HUES48 (cell line): ENCODE measurements around the gene COX5B.
"Not testable (repeated sequence)": the region's sequence is repeated elsewhere in the genome, so short reads cannot be mapped to it uniquely, and the experiment has no call there.

Experiments used
- H3K27ac ChIP-seq: one replicate; pipeline ENCODE4 v1.7.0; 2013; ENCODE audit warnings: low read depth, low read length, inconsistent platforms
- H3K27me3 ChIP-seq: 2 replicates; pipeline ENCODE4 v1.6.1; 2013; ENCODE audit warnings: mild to moderate bottlenecking, low read length; ENCODE audit not compliant: control insufficient read depth, insufficient read depth
- H3K36me3 ChIP-seq: 2 replicates; pipeline ENCODE4 v1.6.1; 2013; ENCODE audit warnings: low read length; ENCODE audit not compliant: control insufficient read depth, insufficient read depth
- H3K4me1 ChIP-seq: 2 replicates; pipeline ENCODE4 v1.6.1; 2013; ENCODE audit warnings: mild to moderate bottlenecking, low read length; ENCODE audit not compliant: control insufficient read depth, insufficient read depth
- H3K4me3 ChIP-seq: 2 replicates; pipeline ENCODE4 v1.5.1; 2013; ENCODE audit warnings: mild to moderate bottlenecking, low read depth, low read length
- H3K9ac ChIP-seq: 2 replicates; pipeline ENCODE4 v1.6.1; 2013; ENCODE audit warnings: mild to moderate bottlenecking, low read depth, low read length, moderate library complexity
- H3K9me3 ChIP-seq: 2 replicates; pipeline ENCODE4 v1.6.1; 2013; ENCODE audit warnings: low read length; ENCODE audit not compliant: control insufficient read depth, insufficient read depth

The COX5B gene

DNA sequence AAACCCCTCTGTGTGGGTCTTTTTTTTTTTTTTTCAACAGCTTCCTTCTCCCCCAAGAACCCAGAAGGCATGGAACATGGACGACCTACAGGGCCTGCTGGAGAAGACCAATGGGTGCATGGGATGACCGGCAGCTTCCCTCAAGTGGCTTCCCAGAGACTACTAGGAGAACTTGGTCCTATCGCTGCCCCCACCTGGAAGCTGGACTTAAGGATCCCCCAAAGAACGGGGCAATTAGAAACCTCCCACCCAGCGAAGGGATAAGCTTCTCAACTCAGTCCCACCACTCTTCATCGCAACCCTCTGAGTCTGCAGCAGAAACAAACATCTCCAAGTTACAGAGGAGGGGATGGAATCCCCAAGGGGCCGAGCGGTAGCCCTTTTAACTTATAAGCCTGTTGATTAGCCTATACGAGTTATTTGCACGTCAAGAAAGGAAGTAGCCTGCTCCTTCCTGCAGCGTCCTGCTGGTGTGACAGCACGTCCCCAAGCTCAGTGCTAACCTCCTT lies 16.6 kb downstream of the COX5B start:
- H3K27ac ChIP-seq, result peak overlapping the region; percentile 91

DNA sequence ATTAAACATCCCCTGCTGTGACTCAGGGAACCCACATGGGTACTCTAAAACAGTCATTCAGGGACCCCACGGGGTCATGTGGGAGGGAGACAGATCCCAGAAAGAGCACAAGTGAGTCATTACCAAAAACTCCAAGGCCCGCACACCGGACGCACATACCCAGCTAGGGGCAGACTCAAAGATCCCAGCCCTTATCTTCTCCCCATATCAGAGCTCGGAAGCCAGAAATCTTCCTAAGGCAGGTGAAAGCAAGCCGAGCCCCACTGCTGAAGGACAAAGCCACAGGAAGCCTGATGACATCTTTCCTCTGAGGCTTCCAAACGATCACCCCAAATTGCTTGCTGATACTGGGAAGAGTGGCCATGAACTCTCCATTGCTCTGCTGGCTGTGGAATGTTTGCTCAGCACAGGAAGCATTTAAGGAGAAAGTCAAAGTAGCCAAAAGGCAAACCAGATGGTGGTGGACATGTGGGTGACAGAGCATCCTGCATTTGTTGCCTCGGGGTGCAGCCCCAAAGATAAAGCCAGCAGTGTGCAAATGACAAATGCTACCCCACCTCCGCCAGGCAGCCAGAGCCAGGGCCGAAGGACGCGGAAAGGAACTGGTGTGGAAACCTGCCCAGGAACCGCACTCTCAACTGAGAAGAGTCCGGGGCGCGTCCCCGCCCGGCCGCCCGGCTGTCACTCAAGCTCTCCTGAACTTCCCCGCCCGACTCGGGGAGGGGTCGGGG lies 17.2 kb downstream of the COX5B start:
- Histone ChIP-seq H3K36me3 (peaks cover 25% of the 10 kb centered on the region), H3K27ac (peak overlapping the region; percentile 91), H3K27me3 (no peaks in the 10 kb centered on the region), H3K9ac (peak overlapping the region; percentile 63), H3K4me3 (peak overlapping the region; percentile 87), H3K4me1 (peaks cover 17% of the 10 kb centered on the region; the same call in 1 of the 2 replicates), H3K9me3 (no peaks in the 10 kb centered on the region)

More for the DNA sequence above, 16.6 kb downstream of the COX5B start:
- Histone ChIP-seq H3K4me3 (peak overlapping the region; percentile 87), H3K27me3 (no peaks in the 10 kb centered on the region), H3K9me3 (no peaks in the 10 kb centered on the region), H3K36me3 (peaks cover 32% of the 10 kb centered on the region), H3K9ac (peak overlapping the region; percentile 63; the same call in 1 of the 2 replicates), H3K4me1 (peaks cover 17% of the 10 kb centered on the region; the same call in 1 of the 2 replicates)

DNA sequence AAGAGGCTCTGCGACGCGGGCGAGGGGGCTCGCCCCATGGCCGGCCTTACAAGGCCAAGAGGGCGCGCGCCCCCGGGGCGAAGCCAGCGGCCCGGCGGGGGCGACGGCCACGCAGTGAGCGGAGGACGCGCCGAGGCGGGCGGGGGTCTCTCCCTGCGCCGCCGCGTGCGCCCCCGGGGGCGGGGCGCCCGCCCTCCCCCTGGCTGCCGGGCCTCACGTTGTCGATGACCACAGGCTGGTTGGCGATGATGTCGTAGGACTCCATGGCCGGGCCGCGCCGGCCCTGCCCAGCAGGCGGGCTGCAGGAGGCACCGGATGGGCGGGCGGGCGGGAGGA lies 17.7 kb downstream of the COX5B start:
- H3K27me3 ChIP-seq, result no peaks in the 10 kb centered on the region
- no peaks in the 10 kb centered on the region for H3K9me3 ChIP-seq
- H3K4me1 ChIP-seq, result peaks cover 17% of the 10 kb centered on the region; the same call in 1 of the 2 replicates
- H3K9ac ChIP-seq, result peak overlapping the region; percentile 63
- peak overlapping the region; percentile 91 for H3K27ac ChIP-seq
- H3K4me3 ChIP-seq, result peak overlapping the region; percentile 87
- H3K36me3 ChIP-seq, result peaks cover 20% of the 10 kb centered on the region

DNA sequence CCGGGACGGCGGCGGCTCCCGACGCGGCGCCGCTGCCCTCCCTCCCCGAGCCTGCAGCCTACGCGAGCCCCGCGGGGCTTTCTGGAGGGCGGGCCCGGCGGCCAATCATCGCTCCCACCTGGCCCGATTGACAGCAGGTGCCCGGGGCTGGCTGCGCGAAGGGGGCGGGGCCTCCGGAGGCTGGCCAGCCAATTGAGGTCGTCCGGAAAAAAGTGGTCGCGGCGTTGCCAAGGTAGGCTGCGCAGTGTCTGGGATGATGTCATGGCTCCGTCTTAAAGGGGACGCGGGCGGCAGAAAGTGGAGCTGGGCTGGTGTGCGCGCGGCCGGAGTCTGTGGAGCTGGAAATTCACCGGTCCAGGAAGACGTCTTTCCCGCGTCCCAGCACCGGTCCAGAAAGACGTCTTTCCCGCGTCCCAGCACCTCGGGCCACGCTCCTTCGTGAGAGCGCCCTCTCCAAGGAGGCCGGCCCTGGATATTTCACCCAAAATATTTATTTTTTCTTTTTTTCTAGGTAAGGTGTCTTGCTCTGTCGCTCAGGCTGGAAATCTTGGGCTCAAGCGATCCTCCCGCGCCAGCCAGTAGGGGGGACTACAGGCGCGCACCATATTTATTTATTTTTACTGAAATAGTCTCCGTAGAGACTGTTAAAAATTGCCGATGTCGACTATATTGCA lies 18.2 kb downstream of the COX5B start, which contains the start of gene ACTR1B:
Gene ACTR1B, minus strand, starts transcription at position 83 of the 674 bp plus-strand sequence. CDS start 154 bp downstream, outside the sequence.
- Histone ChIP-seq H3K27me3 (no peaks in the 10 kb centered on the region), H3K9ac (peak within 1 kb of the TSS; percentile 97), H3K9me3 (no peaks in the 10 kb centered on the region), H3K36me3 (peaks cover 15% of the 10 kb centered on the region), H3K27ac (peak within 1 kb of the TSS; percentile 91), H3K4me3 (peak within 1 kb of the TSS; percentile 87), H3K4me1 (peaks cover 17% of the 10 kb centered on the region; the same call in 1 of the 2 replicates)

- H3K9me3 ChIP-seq, result no peaks in the 10 kb centered on the region
- peak overlapping the region; percentile 91 for H3K27ac ChIP-seq
- peak overlapping the region; percentile 97 for H3K9ac ChIP-seq
- peaks cover 11% of the 10 kb centered on the region for H3K36me3 ChIP-seq
- no peaks in the 10 kb centered on the region for H3K27me3 ChIP-seq
- H3K4me1 ChIP-seq, result peaks cover 17% of the 10 kb centered on the region; the same call in 1 of the 2 replicates
- H3K4me3 ChIP-seq, result peak overlapping the region; percentile 80
Observed at GRCh38 chr2:97664636-97664970, 18.7 kb downstream of the COX5B start.

DNA sequence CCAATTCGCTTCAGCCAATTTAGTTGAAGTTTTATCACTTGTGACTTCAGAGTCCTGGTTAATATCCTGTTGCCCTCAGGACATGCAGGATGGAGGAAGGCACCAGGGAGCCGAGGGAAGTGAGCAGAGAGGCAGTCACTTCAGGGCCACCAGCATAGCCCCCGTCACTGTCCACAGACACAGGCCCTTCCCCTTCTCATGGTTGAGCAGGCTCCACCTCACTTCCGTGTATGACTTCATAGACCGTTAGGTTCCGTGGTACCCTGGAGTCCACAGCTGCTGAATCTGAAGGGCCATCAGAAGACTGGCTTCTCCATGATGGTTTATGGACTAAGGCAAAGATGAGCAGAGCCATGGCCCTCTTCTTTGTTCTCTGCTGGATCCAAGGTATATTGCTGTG lies 23.6 kb downstream of the COX5B start, which contains the start of gene C2orf92:
Gene C2orf92, plus strand, starts transcription at position 266 of the 400 bp plus-strand sequence. Its CDS starts 76 bp downstream, at position 342.
- Histone ChIP-seq H3K4me1 (0 out of 2 replicates have a peak, but pooled peaks cover 6% of the 10 kb centered on the region), H3K4me3 (no peak within 1 kb of the TSS), H3K9me3 (no peaks in the 10 kb centered on the region), H3K27ac (no peak within 1 kb of the TSS), H3K9ac (no peak within 1 kb of the TSS), H3K36me3 (no peaks in the 10 kb centered on the region), H3K27me3 (no peaks in the 10 kb centered on the region)

GRCh38 chr2:97670471-97670870 lies 24.6 kb downstream of the COX5B start:
- no peak overlapping the region for H3K27ac ChIP-seq
- peaks cover 7% of the 10 kb centered on the region for H3K4me1 ChIP-seq
- no peaks in the 10 kb centered on the region for H3K36me3 ChIP-seq
- no peaks in the 10 kb centered on the region for H3K9me3 ChIP-seq
- no peaks in the 10 kb centered on the region for H3K27me3 ChIP-seq
- H3K4me3 ChIP-seq, result no peak overlapping the region
- no peak overlapping the region for H3K9ac ChIP-seq

DNA sequence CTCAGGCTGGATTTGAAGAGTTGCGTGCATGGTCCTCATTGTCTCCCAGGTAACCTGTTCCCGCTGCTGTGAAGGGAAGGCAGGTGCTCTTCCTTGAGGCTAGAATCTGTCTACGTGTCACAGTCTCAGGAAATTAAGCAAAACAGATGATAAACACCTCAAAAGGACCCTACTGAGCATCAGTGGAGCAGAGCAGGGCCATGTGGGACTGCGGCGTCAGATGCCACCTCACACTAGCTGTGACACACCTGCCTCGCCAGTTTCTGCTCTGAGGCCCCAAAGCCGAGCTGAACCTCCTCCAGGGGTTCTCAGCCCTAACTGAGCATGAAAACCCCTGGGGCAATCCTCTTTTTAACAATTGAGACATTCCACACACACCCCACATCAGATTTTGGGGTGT lies 25.7 kb downstream of the COX5B start:
- H3K4me3 ChIP-seq, result no peak overlapping the region
- no peak overlapping the region for H3K27ac ChIP-seq
- no peaks in the 10 kb centered on the region for H3K27me3 ChIP-seq

GRCh38 chr2:97672606-97673140 lies 26.8 kb downstream of the COX5B start:
- H3K9me3 ChIP-seq, H3K27me3 ChIP-seq, H3K9ac ChIP-seq, H3K4me3 ChIP-seq, H3K36me3 ChIP-seq, H3K27ac ChIP-seq: not testable (repeated sequence)
- H3K4me1 ChIP-seq, result peaks cover 13% of the 10 kb centered on the region

More for the DNA sequence above, 25.7 kb downstream of the COX5B start:
- no peaks in the 10 kb centered on the region for H3K36me3 ChIP-seq
- H3K9ac ChIP-seq, result no peak overlapping the region
- H3K9me3 ChIP-seq, result no peaks in the 10 kb centered on the region
- H3K4me1 ChIP-seq, result peaks cover 13% of the 10 kb centered on the region

- Histone ChIP-seq H3K4me1 (peaks cover 13% of the 10 kb centered on the region), H3K9ac (no peak overlapping the region), H3K27ac (no peak overlapping the region), H3K36me3 (no peaks in the 10 kb centered on the region), H3K4me3 (no peak overlapping the region), H3K27me3 (no peaks in the 10 kb centered on the region), H3K9me3 (no peaks in the 10 kb centered on the region)
Observed at GRCh38 chr2:97673182-97673914, 27.5 kb downstream of the COX5B start.
